Globus pallidus (tissue), 1 donor: ENCODE measurements around the gene NPHP4.
A peak's percentile ranks its signal among the peaks of the same experiment; 100 is the strongest.
"Not testable (repeated sequence)": the region's sequence is repeated elsewhere in the genome, so short reads cannot be mapped to it uniquely, and the experiment has no call there.

Experiments used
- DNase-seq: peaks from one replicate; pipeline ENCODE4 v3.0.0-alpha.2; 2015; ENCODE audit warnings: low spot score

NPHP4 gene

GRCh38 chr1:5934058-5934884 lies 58.0 kb downstream of the NPHP4 start:
- no peak for DNase-seq

GRCh38 chr1:5933676-5934057 lies 58.6 kb downstream of the NPHP4 start:
- no peak for DNase-seq

- no peak for DNase-seq
Observed at GRCh38 chr1:5933050-5933449, 59.2 kb downstream of the NPHP4 start.

- DNase-seq, result peak; percentile 61
Observed at GRCh38 chr1:5928714-5929400, 63.4 kb downstream of the NPHP4 start.

GRCh38 chr1:5927506-5928370 lies 64.5 kb downstream of the NPHP4 start:
- no peak for DNase-seq

GRCh38 chr1:5926686-5927435 lies 65.4 kb downstream of the NPHP4 start:
- no peak for DNase-seq

GRCh38 chr1:5922700-5923330 lies 69.4 kb downstream of the NPHP4 start:
- DNase-seq, result not testable (repeated sequence)

GRCh38 chr1:5921671-5922070 lies 70.6 kb downstream of the NPHP4 start:
- DNase-seq, result no peak

GRCh38 chr1:5921129-5921528 lies 71.1 kb downstream of the NPHP4 start:
- DNase-seq, result no peak

- DNase-seq, result no peak
Observed at GRCh38 chr1:5920201-5920600, 72.0 kb downstream of the NPHP4 start.

- DNase-seq, result no peak
Observed at GRCh38 chr1:5918275-5918649, 74.0 kb downstream of the NPHP4 start.

GRCh38 chr1:5917591-5918274 lies 74.5 kb downstream of the NPHP4 start:
- DNase-seq, result no peak

GRCh38 chr1:5917281-5917590 lies 75.0 kb downstream of the NPHP4 start:
- DNase-seq, result no peak

GRCh38 chr1:5916572-5917280 lies 75.5 kb downstream of the NPHP4 start:
- no peak for DNase-seq

GRCh38 chr1:5915587-5916571 lies 76.3 kb downstream of the NPHP4 start:
- peak; percentile 67 for DNase-seq

GRCh38 chr1:5914676-5915365 lies 77.4 kb downstream of the NPHP4 start:
- no peak for DNase-seq

- DNase-seq, result no peak
Observed at GRCh38 chr1:5913876-5914275, 78.3 kb downstream of the NPHP4 start.

- no peak for DNase-seq
Observed at GRCh38 chr1:5913078-5913845, 79.0 kb downstream of the NPHP4 start.
